K562 (cell line): Measurements from ENCODE around the gene NLRX1. TPM values are rescaled to one million over a fixed set of nuclear protein-coding genes. Genes with fewer than 3 reads are reported as not detected.

Source experiments
- ATAC-seq: fragments of 200-7000 bp; cut with Tn5 transposase; 3 replicates; pipeline ENCODE4 v1.9.1; 2020; ENCODE audit warnings: moderate library complexity
- BruUV-seq: library from RNA; stranded (reverse); fragments of 400-500 nt; replicated peaks from 2 replicates; lab custom pipeline; 2021; lab: Mats Ljungman, UMichigan
- CTCF ChIA-PET: fragments of 300-600 bp; formaldehyde crosslinking; extraction: SDS; loops from one replicate; lab custom pipeline; 2021; ENCODE audit warnings: low intra/inter-chr PET ratio; lab: Yijun Ruan, JAX
- POLR2A ChIA-PET: fragments of 300-600, 350-650 bp; sonication (Branson Sonifier 250); formaldehyde crosslinking; extraction: SDS; loops from one replicate; lab custom pipeline; 2021; ENCODE audit warnings: antibody characterized with exemption, inconsistent platforms; lab: Yijun Ruan, JAX
- DNase-seq, 4 experiments: peaks; one replicate each; pipeline versions ENCODE4 v3.0.0 to v3.0.0-alpha.2; 2011 to 2018; ENCODE audit warnings: low spot score in 3 of 4, mixed read lengths in 3 of 4; ENCODE audit errors: extremely low read depth in 1 of 4
- FAIRE-seq: peaks from 2 replicates; lab custom pipeline; 2011; peaks lifted over from hg19 to GRCh38; lab: Jason Lieb, UNC
- H2AFZ ChIP-seq: 2 replicates; pipeline ENCODE4 v1.6.0; 2011; ENCODE audit warnings: low read depth, low read length, control low read depth, inconsistent platforms
- H3K27ac ChIP-seq: fragments of 200-600 bp; 3 replicates; pipeline ENCODE4 v1.8.0; 2011; ENCODE audit warnings: low read depth, mild to moderate bottlenecking, control low read depth, inconsistent platforms, low read length, moderate library complexity, mixed read lengths; ENCODE audit errors: extremely low read depth
- H3K27me3 ChIP-seq, 2 experiments: fragments of 300-600 bp in 1 of 2; 2 replicates in 1 of 2; 3 replicates in 1 of 2; pipeline versions ENCODE4 v1.6.0 to v1.8.0; 2011; ENCODE audit warnings: inconsistent platforms in 2 of 2, low read length in 2 of 2, mild to moderate bottlenecking in 1 of 2, mixed read lengths in 1 of 2, moderate library complexity in 1 of 2; ENCODE audit not compliant: control insufficient read depth in 2 of 2, insufficient read depth in 2 of 2
- H3K36me3 ChIP-seq: fragments of 300-600 bp; 3 replicates; pipeline ENCODE4 v1.8.0; 2011; ENCODE audit warnings: mild to moderate bottlenecking, low read length, inconsistent platforms; ENCODE audit not compliant: control insufficient read depth, insufficient read depth
- H3K4me1 ChIP-seq, 2 experiments: fragments of 200-600 bp in 1 of 2; replicated peaks in 1 of 2; 2 replicates in 1 of 2; 3 replicates in 1 of 2; pipeline versions ENCODE4 v1.5.1 to v1.8.0; 2011; ENCODE audit warnings: inconsistent platforms in 2 of 2, low read length in 2 of 2, mild to moderate bottlenecking in 1 of 2, mixed read lengths in 1 of 2, moderate library complexity in 1 of 2; ENCODE audit not compliant: control insufficient read depth in 2 of 2, insufficient read depth in 2 of 2
- H3K4me2 ChIP-seq: 2 replicates; pipeline ENCODE4 v1.6.1; 2011; ENCODE audit warnings: low read length, control low read depth, inconsistent platforms, mixed read lengths; ENCODE audit not compliant: insufficient read depth
- H3K4me3 ChIP-seq: fragments of 200-600 bp; sonication (generic), shearing (Covaris generic); 2 replicates; pipeline ENCODE4 v1.5.1; 2016; ENCODE audit warnings: control low read depth, inconsistent platforms
- H3K79me2 ChIP-seq: fragments of 200-600 bp; 3 replicates; pipeline ENCODE4 v1.8.0; 2011; ENCODE audit warnings: low read length, inconsistent platforms; ENCODE audit not compliant: control insufficient read depth, insufficient read depth
- H3K9ac ChIP-seq, 2 experiments: 2 replicates each; pipeline versions ENCODE4 v1.6.0 to v1.6.1; 2011; ENCODE audit warnings: low read depth in 2 of 2, low read length in 2 of 2, control low read depth in 1 of 2, inconsistent platforms in 1 of 2, mild to moderate bottlenecking in 1 of 2, mixed read lengths in 1 of 2; ENCODE audit not compliant: insufficient read depth in 1 of 2
- H3K9me1 ChIP-seq: one replicate; pipeline ENCODE4 v1.6.0; 2011; ENCODE audit warnings: inconsistent platforms, mild to moderate bottlenecking, low read length, moderate library complexity; ENCODE audit not compliant: control insufficient read depth, insufficient read depth
- H3K9me3 ChIP-seq: replicated peaks from 2 replicates; pipeline ENCODE4 v1.5.1; 2011; ENCODE audit warnings: low read depth, low read length, inconsistent platforms; ENCODE audit not compliant: control insufficient read depth, insufficient read depth
- H4K20me1 ChIP-seq: replicated peaks from 2 replicates; pipeline ENCODE4 v1.6.1; 2011; ENCODE audit warnings: low read length, inconsistent platforms, mixed read lengths; ENCODE audit not compliant: control insufficient read depth, insufficient read depth
- ZNF444 ChIP-seq: fragments of 250-450 bp; sonication (Bioruptor Pico); IDR thresholded peaks from 2 replicates; pipeline ENCODE4 v1.4.0; 2020; ENCODE audit warnings: mild to moderate bottlenecking, moderate library complexity
- WGBS: fragments of 100-300 bp; shearing (Covaris generic); methylation state at CpG from one replicate; pipeline ENCODE4 v1.1.6; 2016; ENCODE audit warnings: low coverage, mixed read lengths; ENCODE audit not compliant: insufficient coverage; ENCODE audit errors: missing lambda C conversion rate; 5-methylcytosine and 5-hydroxymethylcytosine counted together
- in situ Hi-C: fragments of 300-500 bp; cut with MboI; formaldehyde crosslinking; loops from 4 replicates; pipeline ENCODE4 v1.15.0; 2018; ENCODE audit warnings: inconsistent platforms, mixed read lengths
- intact Hi-C: fragments of 100-400 bp; cut with micrococcal nuclease; formaldehyde crosslinking; loops from 2 replicates; pipeline ENCODE4 v1.14.2; 2022
- polyA plus RNA-seq, 8 experiments: library from polyadenylated mRNA; depleted of rRNA in 4 of 8; stranded (reverse) in 5 of 8; unstranded in 3 of 8; fragments of >200 nt; fragmentation: Nextera tagmentation in 2 of 8; fragmentation: Illumina TruSeq in 1 of 8; extraction: Ambion mirVana in 2 of 8; extraction: Trizol in 1 of 8; gene quantifications; 2 replicates each; pipeline versions ENCODE4 v1.2.1 to v1.2.3, GENCODE V29; 2011 to 2014; ENCODE audit warnings: inconsistent platforms in 1 of 8, missing spikeins in 1 of 8
- total RNA-seq, 7 experiments: library from RNA; depleted of rRNA in 6 of 7; stranded (reverse); fragments of >200 nt in 6 of 7; fragmentation: Illumina TruSeq in 2 of 7; extraction: Trizol in 2 of 7; gene quantifications; 2 replicates each; pipeline versions ENCODE4 v1.2.1 to v1.2.3, GENCODE V29; 2011 to 2021; ENCODE audit warnings: low replicate concordance in 1 of 7
- TF ChIP-seq, protein P1 (sequence below): fragments of 200-800 bp; sonication (Bioruptor generic); IDR thresholded peaks from 2 replicates; pipeline ENCODE4 v1.6.1; 2017; ENCODE audit warnings: missing genetic modification characterization, missing compliant biosample characterization

Gene NLRX1
- total and polyA plus RNA-seq, 9 of the 15 experiments (the other 6 are each of a cell fraction or from before 2014, with no cell fraction given), result 0.04 to 2.3 (median 0.69) TPM

DNA sequence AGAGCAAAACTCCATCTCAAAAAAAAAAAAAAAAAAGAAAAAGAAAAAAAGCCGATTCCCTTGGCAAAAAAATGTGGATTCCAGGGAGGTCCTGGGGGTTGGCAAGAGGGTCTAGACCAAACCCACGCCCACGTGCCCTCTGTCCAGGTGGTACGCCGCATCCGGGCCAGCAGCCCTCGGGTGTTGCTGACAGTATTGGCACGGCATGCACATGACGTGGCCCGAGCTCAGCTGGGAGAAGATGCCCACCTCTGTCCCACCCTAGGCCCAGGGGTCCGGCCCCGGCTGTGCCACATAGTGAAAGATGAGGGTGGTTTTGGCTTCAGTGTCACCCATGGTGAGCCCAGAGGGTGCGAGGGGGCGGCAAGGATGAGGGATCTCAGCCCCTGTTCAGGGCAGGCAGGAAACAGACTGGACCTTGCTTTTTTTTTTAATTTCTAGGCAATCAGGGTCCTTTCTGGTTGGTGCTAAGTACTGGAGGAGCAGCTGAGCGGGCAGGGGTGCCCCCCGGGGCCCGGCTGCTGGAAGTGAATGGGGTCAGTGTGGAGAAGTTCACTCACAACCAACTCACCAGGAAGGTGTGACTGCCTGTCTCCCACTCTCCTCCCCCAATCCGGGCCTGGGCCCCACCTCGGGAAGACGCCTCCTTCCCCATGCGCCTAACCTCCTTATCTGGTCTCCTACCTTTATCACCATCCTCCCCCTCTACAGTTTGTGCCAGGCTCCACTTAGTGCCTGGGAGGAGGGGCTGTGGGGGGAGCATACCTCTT, 18.8 kb downstream of the NLRX1 start:
- H3K27me3 ChIP-seq, result peaks cover 0 to 5% of the 10 kb centered on the region in 2 experiments; a peak in 2 of 5 replicates
- FAIRE-seq, result no peak
- TF ChIP-seq, protein P1, sequence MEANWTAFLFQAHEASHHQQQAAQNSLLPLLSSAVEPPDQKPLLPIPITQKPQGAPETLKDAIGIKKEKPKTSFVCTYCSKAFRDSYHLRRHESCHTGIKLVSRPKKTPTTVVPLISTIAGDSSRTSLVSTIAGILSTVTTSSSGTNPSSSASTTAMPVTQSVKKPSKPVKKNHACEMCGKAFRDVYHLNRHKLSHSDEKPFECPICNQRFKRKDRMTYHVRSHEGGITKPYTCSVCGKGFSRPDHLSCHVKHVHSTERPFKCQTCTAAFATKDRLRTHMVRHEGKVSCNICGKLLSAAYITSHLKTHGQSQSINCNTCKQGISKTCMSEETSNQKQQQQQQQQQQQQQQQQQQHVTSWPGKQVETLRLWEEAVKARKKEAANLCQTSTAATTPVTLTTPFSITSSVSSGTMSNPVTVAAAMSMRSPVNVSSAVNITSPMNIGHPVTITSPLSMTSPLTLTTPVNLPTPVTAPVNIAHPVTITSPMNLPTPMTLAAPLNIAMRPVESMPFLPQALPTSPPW, result peak; percentile 43; the same call in 1 of the 2 replicates
- TF ChIP-seq ZNF444, result no peak
- H3K9me1 ChIP-seq, result no peaks in the 10 kb centered on the region
- 29% methylated on average over 19 of the region's 21 CpGs for WGBS
- H3K79me2 ChIP-seq, result no peaks in the 10 kb centered on the region
- CTCF ChIA-PET, result no interaction called here
- H3K4me1 ChIP-seq, result peaks cover 7 to 35% of the 10 kb centered on the region in 2 experiments; a peak in 4 of 5 replicates
- no peak overlapping the region for H3K4me3 ChIP-seq
- in situ Hi-C loops, result no loop called here
- POLR2A ChIA-PET, result no interaction called here
- peak; percentile 18; the same call in 1 of the 3 replicates for ATAC-seq
- H4K20me1 ChIP-seq, result no peaks in the 10 kb centered on the region
- no TSS peak for BruUV-seq
- intact Hi-C loops, result no loop called here
- no peaks in the 10 kb centered on the region for H3K9me3 ChIP-seq
- DNase-seq, result peak in 2 of 4 experiments; percentile 63 to 65
- H3K27ac ChIP-seq, result no peak overlapping the region
- H3K4me2 ChIP-seq, result no peak overlapping the region
- peak overlapping the region in 1 of 2 experiments; percentile 68; a peak in 2 of 4 replicates for H3K9ac ChIP-seq
- H2AFZ ChIP-seq, result no peak overlapping the region
- H3K36me3 ChIP-seq, result no peaks in the 10 kb centered on the region
